Activated B cell treated with CpG ODN at 0.5 μM for 24 hours (primary cell): ENCODE results near the gene NBEAL1. TPM values are rescaled to one million over a fixed set of nuclear protein-coding genes. Genes with fewer than 3 reads are reported as not detected.

Experiments used
- ATAC-seq: fragments of 200-7000 bp; cut with Tn5 transposase; one replicate; pipeline ENCODE4 v1.10.0; 2021; ENCODE audit warnings: low read depth, mild to moderate bottlenecking, moderate library complexity
- CTCF ChIA-PET: fragments of 350-600 bp; sonication (Branson Sonifier 250); formaldehyde crosslinking; loops from one replicate; lab custom pipeline; 2021; ENCODE audit warnings: antibody characterized with exemption; lab: Charles Lee
- POLR2A ChIA-PET: fragments of 350-600 bp; sonication (Branson Sonifier 250); formaldehyde crosslinking; loops from one replicate; lab custom pipeline; 2021; ENCODE audit warnings: antibody characterized with exemption; lab: Charles Lee
- DNase-seq: peaks from one replicate; pipeline ENCODE4 v3.0.0; 2022
- H3K27ac Mint-ChIP-seq: one replicate; pipeline ENCODE4 v1.8.0; 2020; ENCODE audit warnings: mixed read lengths
- H3K27me3 Mint-ChIP-seq: one replicate; pipeline ENCODE4 v1.8.0; 2021; ENCODE audit warnings: mixed read lengths
- H3K36me3 Mint-ChIP-seq: one replicate; pipeline ENCODE4 v1.8.0; 2021; ENCODE audit warnings: low read depth, mixed read lengths
- H3K4me1 Mint-ChIP-seq: one replicate; pipeline ENCODE4 v1.8.0; 2021; ENCODE audit warnings: mixed read lengths
- H3K4me3 Mint-ChIP-seq: one replicate; pipeline ENCODE4 v1.8.0; 2020; ENCODE audit warnings: mild to moderate bottlenecking, mixed read lengths
- H3K9me3 Mint-ChIP-seq: one replicate; pipeline ENCODE4 v1.8.0; 2020; ENCODE audit warnings: mixed read lengths
- intact Hi-C: fragments of 100-400 bp; cut with micrococcal nuclease; formaldehyde crosslinking; loops from one replicate; pipeline ENCODE4 v1.15.1; 2024
- total RNA-seq: library from RNA; stranded (reverse); gene quantifications from 2 replicates; pipeline ENCODE4 v1.2.3, GENCODE V29; 2022
- TF ChIP-seq, protein P1 (sequence below): fragments of 200-600 bp; IDR thresholded peaks from one replicate; pipeline ENCODE4 v1.8.0; 2022; ENCODE audit warnings: antibody characterized with exemption, mild to moderate bottlenecking

Gene NBEAL1
- total RNA-seq, 1 donor from 2014 or later, result 8.9 TPM

GRCh38 chr2:203016716-203017115, 2.0 kb downstream of the NBEAL1 start:
- Mint-ChIP-seq H3K4me3 (no peak overlapping the region), H3K27me3 (no peaks in the 10 kb centered on the region), H3K27ac (no peak overlapping the region), H3K36me3 (peaks cover 7% of the 10 kb centered on the region), H3K9me3 (no peaks in the 10 kb centered on the region), H3K4me1 (peaks cover 26% of the 10 kb centered on the region)
- no peak for DNase-seq
- intact Hi-C loops, result no loop called here
- TF ChIP-seq, protein P1, sequence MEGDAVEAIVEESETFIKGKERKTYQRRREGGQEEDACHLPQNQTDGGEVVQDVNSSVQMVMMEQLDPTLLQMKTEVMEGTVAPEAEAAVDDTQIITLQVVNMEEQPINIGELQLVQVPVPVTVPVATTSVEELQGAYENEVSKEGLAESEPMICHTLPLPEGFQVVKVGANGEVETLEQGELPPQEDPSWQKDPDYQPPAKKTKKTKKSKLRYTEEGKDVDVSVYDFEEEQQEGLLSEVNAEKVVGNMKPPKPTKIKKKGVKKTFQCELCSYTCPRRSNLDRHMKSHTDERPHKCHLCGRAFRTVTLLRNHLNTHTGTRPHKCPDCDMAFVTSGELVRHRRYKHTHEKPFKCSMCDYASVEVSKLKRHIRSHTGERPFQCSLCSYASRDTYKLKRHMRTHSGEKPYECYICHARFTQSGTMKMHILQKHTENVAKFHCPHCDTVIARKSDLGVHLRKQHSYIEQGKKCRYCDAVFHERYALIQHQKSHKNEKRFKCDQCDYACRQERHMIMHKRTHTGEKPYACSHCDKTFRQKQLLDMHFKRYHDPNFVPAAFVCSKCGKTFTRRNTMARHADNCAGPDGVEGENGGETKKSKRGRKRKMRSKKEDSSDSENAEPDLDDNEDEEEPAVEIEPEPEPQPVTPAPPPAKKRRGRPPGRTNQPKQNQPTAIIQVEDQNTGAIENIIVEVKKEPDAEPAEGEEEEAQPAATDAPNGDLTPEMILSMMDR, result no peak
- ATAC-seq, result no peak
- CTCF ChIA-PET, result no interaction called here
- POLR2A ChIA-PET, result no interaction called here

- Mint-ChIP-seq H3K27ac (no peak overlapping the region), H3K9me3 (no peaks in the 10 kb centered on the region), H3K4me1 (peaks cover 26% of the 10 kb centered on the region), H3K4me3 (no peak overlapping the region), H3K36me3 (peaks cover 7% of the 10 kb centered on the region), H3K27me3 (no peaks in the 10 kb centered on the region)
- intact Hi-C loops, result no loop called here
- TF ChIP-seq, protein P1, result no peak
- ATAC-seq (no peak), DNase-seq (no peak)
- ChIA-PET CTCF (no interaction called here), POLR2A (interaction anchor here (0.6 to 0.7 kb wide), 2 partner anchors 25 to 107 kb away, joined by 3 read pairs; partner anchors contain the start of gene WDR12)
Observed at GRCh38 chr2:203018181-203018580, 3.5 kb downstream of the NBEAL1 start.

DNA sequence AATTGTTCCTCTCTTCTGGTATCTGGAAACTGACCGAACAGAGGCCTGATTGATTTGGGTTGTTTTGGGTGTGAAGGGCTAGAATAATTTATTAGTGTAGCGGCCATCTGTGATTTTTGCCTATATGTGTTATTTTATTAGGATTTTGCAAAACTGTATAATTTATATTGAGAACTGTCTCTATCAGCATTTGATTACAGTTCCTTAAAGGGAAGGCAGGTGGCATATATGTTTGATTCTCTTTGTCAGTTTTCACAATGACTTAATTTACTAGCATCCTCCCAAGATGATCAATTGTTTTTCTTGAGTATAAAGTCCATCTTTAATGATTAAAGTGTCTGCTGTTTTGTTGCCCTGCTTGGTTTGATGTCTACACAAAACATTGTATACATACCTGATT, 4.5 kb downstream of the NBEAL1 start:
- peaks cover 21% of the 10 kb centered on the region for H3K4me1 Mint-ChIP-seq
- intact Hi-C loops, result no loop called here
- ATAC-seq, result no peak
- H3K27me3 Mint-ChIP-seq, result no peaks in the 10 kb centered on the region
- no peak for DNase-seq
- H3K9me3 Mint-ChIP-seq, result no peaks in the 10 kb centered on the region
- H3K27ac Mint-ChIP-seq, result no peak overlapping the region
- H3K36me3 Mint-ChIP-seq, result peaks cover 6% of the 10 kb centered on the region
- CTCF ChIA-PET, result no interaction called here
- TF ChIP-seq, protein P1, result no peak
- H3K4me3 Mint-ChIP-seq, result no peak overlapping the region
- POLR2A ChIA-PET, result no interaction called here

DNA sequence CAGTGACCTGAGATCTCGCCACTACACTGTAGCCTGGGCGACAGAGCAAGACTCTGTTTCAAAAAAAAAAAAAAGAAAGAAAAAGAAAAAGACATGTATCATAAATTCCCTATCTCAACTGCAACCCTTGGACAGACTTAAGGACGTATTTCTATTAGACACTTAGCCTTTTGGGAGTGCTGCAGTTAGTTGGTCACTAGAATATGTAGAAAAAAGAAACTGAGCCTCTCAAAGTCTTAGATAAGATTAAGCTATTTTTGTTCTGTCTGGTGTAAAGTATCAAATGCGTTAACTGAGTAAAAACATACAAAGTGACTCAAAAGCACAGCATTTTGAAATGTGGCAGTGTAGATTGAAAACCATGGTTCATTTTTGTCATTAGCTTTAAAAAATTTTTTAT, 7.3 kb downstream of the NBEAL1 start:
- Mint-ChIP-seq H3K27me3 (no peaks in the 10 kb centered on the region), H3K36me3 (no peaks in the 10 kb centered on the region), H3K9me3 (no peaks in the 10 kb centered on the region), H3K27ac (no peak overlapping the region), H3K4me3 (no peak overlapping the region), H3K4me1 (peaks cover 7% of the 10 kb centered on the region)
- POLR2A ChIA-PET, result no interaction called here
- CTCF ChIA-PET, result no interaction called here
- DNase-seq, result no peak
- intact Hi-C loops, result no loop called here
- ATAC-seq, result no peak
- TF ChIP-seq, protein P1, result no peak

GRCh38 chr2:203022751-203023150, 8.1 kb downstream of the NBEAL1 start:
- CTCF ChIA-PET, result no interaction called here
- no peak overlapping the region for H3K27ac Mint-ChIP-seq

More at GRCh38 chr2:203022751-203023150, 8.1 kb downstream of the NBEAL1 start:
- DNase-seq (no peak), ATAC-seq (no peak)
- peaks cover 6% of the 10 kb centered on the region for H3K4me1 Mint-ChIP-seq
- intact Hi-C loops, result no loop called here
- no peaks in the 10 kb centered on the region for H3K9me3 Mint-ChIP-seq
- POLR2A ChIA-PET, result no interaction called here
- H3K36me3 Mint-ChIP-seq, result no peaks in the 10 kb centered on the region
- TF ChIP-seq, protein P1, result no peak
- no peak overlapping the region for H3K4me3 Mint-ChIP-seq
- H3K27me3 Mint-ChIP-seq, result no peaks in the 10 kb centered on the region
